Panc1 (cell line): ENCODE results near the gene DROSHA. TPM values are rescaled to one million over a fixed set of nuclear protein-coding genes. Genes with fewer than 3 reads are reported as not detected.

Source experiments
- ATAC-seq: fragments of 200-7000 bp; cut with Tn5 transposase; 2 replicates; pipeline ENCODE4 v1.9.1; 2020; ENCODE audit warnings: mild to moderate bottlenecking, moderate library complexity
- BruUV-seq: library from RNA; stranded (reverse); fragments of 400-500 nt; replicated peaks from 2 replicates; lab custom pipeline; 2021; lab: Mats Ljungman, UMichigan
- CTCF ChIA-PET: fragments of 300-600 bp; sonication (Branson Sonifier 250); formaldehyde crosslinking; loops from one replicate; lab custom pipeline; 2022; ENCODE audit warnings: antibody characterized with exemption; lab: Charles Lee
- POLR2A ChIA-PET: fragments of 300-600 bp; sonication (Branson Sonifier 250); formaldehyde crosslinking; loops from one replicate; lab custom pipeline; 2022; ENCODE audit warnings: antibody characterized with exemption; lab: Charles Lee
- DNase-seq: peaks from one replicate; pipeline ENCODE4 v3.0.0-alpha.2; 2010; ENCODE audit warnings: low read depth, low spot score
- H3K27ac ChIP-seq: 2 replicates; pipeline ENCODE4 v1.5.1; 2011; ENCODE audit warnings: mild to moderate bottlenecking, low read length, inconsistent platforms
- H3K27me3 ChIP-seq: fragments of 200-500 bp; sonication (Bioruptor generic); 2 replicates; pipeline ENCODE4 v1.6.0; 2014; ENCODE audit warnings: low read length, inconsistent platforms; ENCODE audit not compliant: control insufficient read depth, insufficient read depth
- H3K36me3 ChIP-seq: fragments of 200-500 bp; sonication (Bioruptor generic); 2 replicates; pipeline ENCODE4 v1.5.1; 2014; ENCODE audit warnings: inconsistent platforms, mild to moderate bottlenecking, low read length, moderate library complexity; ENCODE audit not compliant: control insufficient read depth, insufficient read depth
- H3K4me1 ChIP-seq: 2 replicates; pipeline ENCODE4 v1.5.1; 2011; ENCODE audit warnings: inconsistent platforms, mild to moderate bottlenecking, low read length, moderate library complexity; ENCODE audit not compliant: control insufficient read depth, insufficient read depth
- H3K4me3 ChIP-seq, 2 experiments: 2 replicates each; pipeline ENCODE4 v1.5.1; 2011 to 2012; ENCODE audit warnings: low read depth in 2 of 2, low read length in 2 of 2, mild to moderate bottlenecking in 2 of 2, inconsistent platforms in 1 of 2, moderate library complexity in 1 of 2
- H3K9me3 ChIP-seq: fragments of 200-500 bp; sonication (Bioruptor generic); 2 replicates; pipeline ENCODE4 v1.5.1; 2014; ENCODE audit warnings: low read depth, mild to moderate bottlenecking, inconsistent platforms, low read length, moderate library complexity; ENCODE audit not compliant: control insufficient read depth, insufficient read depth
- CTCF ChIP-seq: fragments of 450-650 bp; IDR thresholded peaks from 2 replicates; pipeline ENCODE4 v1.5.1; 2017; ENCODE audit warnings: mild to moderate bottlenecking
- POLR2AphosphoS5 ChIP-seq: IDR thresholded peaks from 2 replicates; pipeline ENCODE4 v1.6.1; 2012; ENCODE audit warnings: mild to moderate bottlenecking, low read depth, low read length, moderate library complexity
- REST ChIP-seq, 2 experiments: IDR thresholded peaks; 2 replicates each; pipeline ENCODE4 v1.6.1; 2011 to 2012; ENCODE audit warnings: low read depth in 2 of 2, control low read depth in 1 of 2, low read length in 1 of 2, mild to moderate bottlenecking in 1 of 2, moderate library complexity in 1 of 2; ENCODE audit not compliant: insufficient read depth in 1 of 2
- SIN3A ChIP-seq: IDR thresholded peaks from 2 replicates; pipeline ENCODE4 v1.6.1; 2012; ENCODE audit warnings: low read depth, mild to moderate bottlenecking, low read length, moderate library complexity, borderline replicate concordance; ENCODE audit not compliant: insufficient read depth
- TCF7L2 ChIP-seq: IDR thresholded peaks from 2 replicates; pipeline ENCODE4 v1.6.1; 2011; ENCODE audit warnings: mild to moderate bottlenecking, low read depth, low read length, inconsistent platforms
- in situ Hi-C: cut with HindIII; loops from 2 replicates; pipeline ENCODE4 v1.10.0; 2016; ENCODE audit warnings: low sequenced_read_pairs, low pct_unique_long_range_greater_than_20kb
- intact Hi-C: fragments of 100-400 bp; cut with micrococcal nuclease; formaldehyde crosslinking; loops from one replicate; pipeline ENCODE4 v1.10.0; 2022; ENCODE audit not compliant: unreplicated experiment
- total RNA-seq: library from RNA; stranded (reverse); gene quantifications from one replicate; pipeline ENCODE4 v1.2.1, GENCODE V29; 2021; ENCODE audit not compliant: unreplicated experiment

DROSHA gene
- total RNA-seq, 1 experiment from 2014 or later, result 98.1 TPM

- CTCF ChIA-PET, result no interaction called here
- no peak for DNase-seq
- BruUV-seq, result no TSS peak
- Histone ChIP-seq H3K9me3 (no peaks in the 10 kb centered on the region), H3K4me3 (no peak overlapping the region), H3K36me3 (peaks cover 20% of the 10 kb centered on the region), H3K27ac (no peak overlapping the region), H3K4me1 (no peaks in the 10 kb centered on the region), H3K27me3 (no peaks in the 10 kb centered on the region)
- POLR2A ChIA-PET, result no interaction called here
- no peak for TF ChIP-seq TCF7L2
- no peak for TF ChIP-seq POLR2AphosphoS5
- no peak for TF ChIP-seq CTCF
- TF ChIP-seq REST (IDR thresholded peaks at IDR 0.05; ENCODE audit: insufficient read depth in 1 of 2, low read depth in 2 of 2, low read length in 1 of 2), result no peak
- TF ChIP-seq SIN3A, result no peak
- in situ Hi-C loops, result no loop called here
- ATAC-seq, result no peak
- intact Hi-C loops, result no loop called here
Measured at GRCh38 chr5:31500256-31500655, 31.6 kb downstream of the DROSHA start.

GRCh38 chr5:31496891-31497290 is 35.0 kb downstream of the DROSHA start:
- Histone ChIP-seq H3K9me3 (no peaks in the 10 kb centered on the region), H3K27me3 (no peaks in the 10 kb centered on the region), H3K4me1 (no peaks in the 10 kb centered on the region), H3K27ac (no peak overlapping the region), H3K36me3 (peaks cover 19% of the 10 kb centered on the region; the same call in 1 of the 2 replicates), H3K4me3 (no peak overlapping the region)
- TF ChIP-seq CTCF (no peak), SIN3A (no peak), TCF7L2 (no peak), POLR2AphosphoS5 (no peak), REST (IDR thresholded peaks at IDR 0.05; ENCODE audit: insufficient read depth in 1 of 2, low read depth in 2 of 2, low read length in 1 of 2) (no peak)
- CTCF ChIA-PET, result no interaction called here
- POLR2A ChIA-PET, result no interaction called here
- ATAC-seq (no peak), DNase-seq (no peak)
- in situ Hi-C loops (no loop called here), intact Hi-C loops (no loop called here)
- BruUV-seq, result no TSS peak
